GM19043 (cell line): ENCODE results near the gene CAPZA2.

Experiments
- ATAC-seq: cut with Tn5 transposase; IDR thresholded peaks from one replicate; pipeline ENCODE4 v1.9.1; 2021; ENCODE audit warnings: low read depth; ENCODE audit not compliant: unreplicated experiment

CAPZA2 gene

DNA sequence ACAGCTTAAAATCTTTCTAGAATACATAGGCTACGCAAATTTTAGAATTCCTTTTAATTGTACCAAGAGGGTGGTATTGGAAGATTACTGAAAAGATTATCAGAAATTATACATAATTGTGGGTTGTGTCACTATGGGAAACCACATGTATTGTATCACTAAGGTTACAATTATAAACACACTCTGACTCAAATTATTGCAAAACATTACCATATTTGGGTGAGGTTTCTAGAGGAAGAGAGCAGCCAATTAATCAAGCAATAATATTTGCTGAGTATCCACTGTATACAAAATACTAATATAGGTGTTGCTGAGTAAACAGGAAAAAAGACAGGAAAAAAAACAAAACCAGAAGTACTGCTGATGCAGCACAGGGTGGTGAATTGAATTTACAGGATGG, 3.1 kb upstream of the CAPZA2 start:
- ATAC-seq = no peak

DNA sequence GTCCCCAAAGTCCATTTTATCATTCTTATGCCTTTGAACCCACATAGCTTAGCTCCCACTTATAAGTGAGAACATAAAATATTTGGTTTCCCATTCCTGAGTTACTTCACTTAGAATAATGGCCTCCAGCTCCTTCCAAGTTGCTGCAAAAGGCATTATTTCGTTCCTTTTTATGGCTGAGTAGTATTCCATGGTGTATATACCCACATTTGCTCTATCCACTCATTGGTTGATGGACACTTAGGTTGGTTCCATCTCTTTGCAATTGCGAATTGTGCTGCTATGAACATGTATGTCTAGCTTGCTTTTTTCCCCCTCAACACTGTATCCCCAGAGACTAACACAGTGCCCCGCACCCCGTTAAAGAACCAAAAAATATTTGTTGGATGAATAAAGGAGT, 670 bp upstream of the CAPZA2 start:
- no peak for ATAC-seq

DNA sequence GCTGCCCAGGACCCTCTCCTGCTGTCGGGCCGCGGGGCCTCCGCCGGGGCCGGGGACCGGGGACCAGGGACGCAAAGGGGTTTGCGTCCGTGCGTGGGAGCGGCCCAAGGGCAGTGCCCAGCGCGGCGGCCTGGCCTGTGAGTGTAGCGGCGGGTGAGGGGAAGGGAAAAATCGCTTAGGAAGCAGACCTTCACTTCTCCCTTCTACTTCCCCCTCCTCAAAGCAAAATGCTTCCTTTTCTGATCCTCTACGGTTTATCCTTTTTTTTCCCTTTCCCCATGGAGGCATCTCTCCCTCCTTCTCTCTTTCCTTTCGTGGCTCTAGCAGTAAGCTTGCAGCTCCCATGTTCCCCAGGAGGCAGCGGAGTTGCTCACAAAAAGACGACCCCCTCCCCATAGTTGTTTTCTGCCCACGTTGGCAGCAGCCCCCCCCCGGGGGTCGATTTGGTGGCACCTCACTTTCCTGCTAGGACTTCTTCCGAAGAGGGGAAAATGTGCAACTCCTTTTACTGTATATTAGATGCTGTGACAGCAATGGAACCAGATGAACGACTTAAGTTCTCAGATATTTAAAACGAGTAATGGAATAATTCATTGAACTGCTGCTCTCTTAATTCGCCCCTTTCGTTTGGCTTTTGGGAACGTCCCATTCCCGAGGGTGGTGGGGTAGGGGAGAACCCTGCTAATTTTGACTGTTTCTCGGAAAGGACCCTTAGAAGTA, 724 bp downstream of the CAPZA2 start:
- peak; percentile 20 for ATAC-seq

DNA sequence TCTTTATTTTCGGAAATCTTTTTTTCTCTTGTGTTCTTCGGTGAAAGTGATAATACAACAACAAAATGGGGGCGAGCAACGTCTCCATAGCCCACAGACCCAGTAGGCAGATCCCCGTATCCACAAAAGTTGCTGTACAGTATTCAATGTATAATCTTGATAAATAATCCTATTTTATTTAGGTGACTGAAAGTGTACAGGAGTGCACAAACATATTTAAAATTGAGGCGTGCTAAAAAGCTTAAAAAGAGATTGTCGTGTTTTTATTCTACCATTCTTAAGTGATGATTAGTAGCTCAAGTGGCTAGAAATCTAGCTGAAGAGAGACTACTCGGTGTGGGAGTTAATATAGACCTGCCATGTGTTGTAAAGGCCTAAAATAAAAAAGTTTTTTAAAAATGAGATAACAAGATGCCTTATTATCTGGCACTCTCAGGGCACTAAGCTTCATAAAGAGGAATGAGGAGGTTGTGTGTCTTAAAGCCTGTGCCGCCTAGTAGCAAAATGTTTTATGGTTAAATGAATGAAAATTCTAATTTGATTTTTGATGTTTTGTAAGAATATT, 1.6 kb downstream of the CAPZA2 start:
- ATAC-seq = no peak

DNA sequence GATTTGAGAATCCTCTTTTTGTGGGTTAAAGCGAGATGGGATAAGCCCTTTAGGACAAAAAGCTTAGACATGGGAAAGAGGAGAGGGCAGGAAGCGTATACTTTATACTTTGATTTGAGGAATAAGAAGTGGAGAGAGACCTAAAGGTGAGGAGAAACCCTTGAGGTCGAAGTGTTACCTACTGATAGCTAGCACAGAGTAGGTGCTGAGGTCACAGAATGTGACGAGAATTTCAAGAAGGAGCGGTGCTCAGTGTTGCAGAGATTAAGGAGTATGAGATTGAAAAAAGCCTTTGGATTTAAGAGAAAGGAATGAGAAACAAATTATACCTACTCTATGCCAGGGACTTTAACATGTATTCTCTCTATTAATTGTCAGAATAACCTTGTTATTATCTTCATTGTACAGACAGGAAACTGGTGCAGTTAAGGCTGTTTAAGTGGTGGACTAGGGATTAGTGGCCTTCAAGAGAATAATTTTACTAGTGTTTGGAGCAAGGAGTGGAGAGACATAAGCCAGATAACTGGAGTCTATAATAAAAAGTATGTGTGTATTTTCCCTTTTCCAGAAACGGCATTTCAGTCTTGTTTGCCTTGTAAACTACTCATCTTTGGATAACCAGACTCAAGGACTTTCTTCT, 8.8 kb downstream of the CAPZA2 start:
- no peak for ATAC-seq

DNA sequence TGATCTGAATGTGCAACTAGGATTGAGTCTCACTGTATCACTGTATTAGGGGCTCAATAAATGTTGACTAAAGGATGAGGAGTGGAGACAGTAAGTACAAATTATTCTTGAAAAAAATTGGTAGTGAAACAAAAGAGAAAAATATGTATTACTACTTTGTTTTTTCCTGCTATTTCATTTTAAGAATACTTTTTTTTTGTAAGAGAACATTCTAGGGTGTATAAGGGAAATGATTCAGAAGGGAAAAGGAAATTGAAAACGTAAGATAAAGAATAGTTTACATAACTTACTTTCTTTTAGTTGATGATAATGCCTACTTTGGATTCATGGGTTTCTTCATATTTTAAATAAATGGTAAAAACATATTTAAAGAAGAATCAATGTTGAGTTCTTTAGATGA, 9.6 kb downstream of the CAPZA2 start:
- no peak for ATAC-seq

DNA sequence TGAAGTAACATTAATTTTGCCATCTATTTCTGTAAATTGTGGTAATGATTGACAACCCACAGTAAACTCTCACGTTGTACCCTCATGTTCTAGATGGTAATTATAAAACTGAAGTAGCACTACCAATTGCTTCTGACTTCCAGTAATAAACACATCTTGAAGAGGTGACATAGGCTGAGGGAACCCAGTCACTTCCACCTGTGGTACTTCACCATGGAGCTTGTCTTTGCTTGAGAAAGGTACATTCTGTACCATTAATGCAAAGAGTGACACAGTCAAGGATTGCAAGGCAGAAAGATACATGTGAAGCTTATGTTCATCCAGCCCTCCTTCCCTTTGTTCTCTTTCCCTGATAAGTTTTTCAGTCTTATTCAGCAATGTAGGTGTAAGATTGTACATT, 11.2 kb downstream of the CAPZA2 start:
- ATAC-seq = no peak

DNA sequence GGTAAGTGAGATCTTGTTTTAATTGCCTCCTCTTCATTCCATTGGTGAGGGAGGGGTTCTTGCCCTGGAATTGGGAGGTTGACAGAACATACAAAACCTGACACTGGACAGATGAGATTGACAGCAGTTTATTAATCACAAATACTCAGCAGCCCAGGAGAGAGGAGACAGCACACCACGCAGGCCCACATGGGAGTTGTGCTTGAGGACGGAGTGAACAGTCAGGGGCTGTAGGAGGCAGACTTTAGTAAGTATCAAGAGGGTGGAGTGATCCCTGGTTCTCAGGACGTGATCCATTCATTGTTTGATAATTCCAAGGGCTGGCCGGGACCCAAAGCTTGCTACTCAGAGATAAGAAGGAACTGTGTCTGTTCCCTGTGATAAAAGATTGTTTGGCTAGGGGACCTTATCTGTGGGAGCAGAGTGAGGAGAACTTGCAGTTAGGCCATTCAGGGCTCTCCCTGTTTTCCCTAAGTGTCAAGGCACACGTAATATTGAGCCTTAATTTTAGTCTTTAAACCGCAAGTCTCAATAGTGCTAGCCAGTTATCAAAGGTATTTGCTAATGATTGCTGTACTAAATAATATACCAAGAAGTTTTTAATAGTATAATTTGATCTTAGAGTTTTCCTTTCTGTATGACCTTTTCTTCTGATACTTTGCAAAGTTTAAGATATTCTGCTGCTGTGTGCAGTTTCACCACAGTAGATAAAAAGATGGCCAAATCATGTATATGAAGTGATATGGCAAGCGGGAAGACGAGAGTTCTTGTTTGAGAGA, 14.5 kb downstream of the CAPZA2 start:
- no peak for ATAC-seq

DNA sequence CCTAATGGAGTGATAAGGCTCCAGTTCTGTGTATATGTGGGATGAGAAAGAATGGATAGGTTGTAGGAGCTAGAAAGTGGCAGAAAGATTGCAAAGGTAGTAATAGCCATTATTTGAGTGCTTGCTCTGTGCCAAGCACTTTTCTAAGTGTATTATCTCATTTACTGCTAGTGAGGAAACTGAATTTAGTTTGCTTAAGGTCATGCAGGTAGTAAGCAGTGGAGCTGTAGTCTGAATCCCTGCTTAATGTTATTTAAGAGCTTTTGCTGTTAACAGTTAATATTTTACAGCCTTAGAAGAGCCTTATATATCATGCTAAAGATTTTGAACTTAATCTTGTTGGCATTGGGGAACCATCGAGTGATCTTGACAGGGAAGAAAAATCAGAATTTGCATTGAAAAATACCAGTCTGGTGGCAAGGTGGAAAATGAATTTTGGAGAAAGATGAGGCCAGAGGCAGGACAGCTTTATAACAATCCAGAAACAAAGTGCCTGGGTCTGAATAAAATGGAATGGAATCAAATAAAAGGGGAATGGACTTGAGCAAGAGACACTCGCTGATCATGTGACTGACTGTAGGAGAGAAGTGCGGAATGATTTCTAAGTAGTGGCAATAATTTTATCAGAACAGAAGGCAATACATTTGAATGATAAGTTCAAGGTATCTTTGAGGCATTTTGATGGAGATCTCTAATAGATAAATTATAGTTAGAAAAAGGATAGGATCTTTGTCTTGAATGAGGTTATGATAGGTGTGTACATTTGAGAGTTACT, 15.2 kb downstream of the CAPZA2 start:
- no peak for ATAC-seq

DNA sequence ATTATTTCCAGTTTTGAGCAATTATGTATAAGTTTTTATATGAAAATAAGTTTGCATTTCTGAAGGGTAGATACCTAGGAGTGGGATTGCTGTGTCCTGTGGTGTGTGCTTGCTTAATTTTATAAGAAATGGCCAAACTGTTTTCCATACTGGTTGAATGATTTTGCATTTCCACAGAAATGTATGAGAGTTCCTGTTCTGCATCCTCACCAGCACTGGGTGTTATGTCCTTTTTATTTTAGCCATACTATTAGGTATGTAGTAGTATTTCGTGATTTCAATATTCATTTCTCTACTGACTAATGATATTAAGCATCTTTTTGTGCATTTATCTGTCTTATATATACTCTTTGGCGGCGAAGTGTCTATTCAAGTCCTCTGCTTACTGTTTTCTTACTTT, 22.3 kb downstream of the CAPZA2 start:
- no peak for ATAC-seq

DNA sequence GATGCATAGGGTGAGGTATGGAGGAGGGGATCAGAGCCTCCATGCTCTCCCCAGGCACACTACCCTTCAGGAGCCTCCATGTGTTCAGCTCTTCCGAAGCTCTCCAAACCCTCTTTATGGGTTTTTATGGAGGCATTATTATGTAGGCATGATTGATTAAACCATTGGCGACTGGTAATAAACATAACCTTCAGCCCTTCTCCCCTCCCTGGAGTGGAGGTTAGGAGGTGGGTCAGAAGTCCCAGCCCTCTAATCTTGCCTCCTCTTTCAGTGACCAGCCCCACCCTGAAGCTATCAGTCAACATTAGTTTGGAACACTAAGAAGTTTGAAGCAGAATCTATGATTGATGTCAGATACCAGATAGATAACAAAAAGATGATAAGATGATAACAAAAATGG, 23.3 kb downstream of the CAPZA2 start:
- ATAC-seq = no peak

DNA sequence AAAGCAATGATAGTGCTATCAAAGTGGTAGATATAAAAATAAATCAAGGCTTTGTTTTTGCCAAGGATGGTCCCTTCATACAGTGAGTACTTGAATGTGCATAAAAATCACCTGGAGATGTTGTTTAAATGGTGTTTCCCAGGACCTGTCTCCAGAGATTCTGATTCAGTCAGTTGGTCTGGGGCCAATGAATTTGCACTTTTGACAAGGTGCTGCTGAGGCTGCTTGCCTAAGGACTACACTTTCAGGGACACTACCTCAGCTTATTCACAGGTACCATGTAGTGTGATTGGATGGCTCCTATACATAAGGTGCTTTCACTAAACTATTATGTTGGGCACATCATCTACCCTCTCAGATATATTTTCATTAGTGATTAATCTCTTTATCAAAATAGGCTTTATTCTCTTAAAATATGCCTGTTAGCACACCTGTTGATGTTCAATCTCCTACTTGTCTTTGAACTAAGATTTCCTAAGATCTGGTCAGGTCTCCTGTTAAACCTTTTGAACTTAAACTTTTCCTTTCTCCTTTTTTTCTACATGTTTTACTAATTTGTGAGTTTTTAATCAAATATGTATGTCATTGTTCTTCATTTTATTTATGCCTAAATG, 24.3 kb downstream of the CAPZA2 start:
- ATAC-seq = no peak

DNA sequence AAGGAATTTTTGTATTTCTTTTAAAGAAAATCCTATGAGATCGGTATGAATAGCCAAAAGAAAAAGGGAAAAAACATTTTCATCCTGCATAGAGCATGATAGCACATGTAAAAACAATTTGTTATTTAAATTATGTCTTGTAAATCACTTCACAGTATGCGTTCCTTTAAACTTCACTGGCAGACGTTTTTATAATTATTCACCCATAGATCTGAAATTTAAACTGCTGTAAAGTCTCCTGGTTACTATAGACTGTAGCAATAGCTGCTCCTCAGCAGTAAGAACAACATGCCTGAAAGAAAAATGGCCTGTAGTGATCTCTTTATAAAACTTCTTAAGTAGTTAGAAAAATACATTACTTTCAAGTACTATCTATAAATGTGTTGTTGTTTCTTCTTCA, 26.5 kb downstream of the CAPZA2 start:
- no peak for ATAC-seq

DNA sequence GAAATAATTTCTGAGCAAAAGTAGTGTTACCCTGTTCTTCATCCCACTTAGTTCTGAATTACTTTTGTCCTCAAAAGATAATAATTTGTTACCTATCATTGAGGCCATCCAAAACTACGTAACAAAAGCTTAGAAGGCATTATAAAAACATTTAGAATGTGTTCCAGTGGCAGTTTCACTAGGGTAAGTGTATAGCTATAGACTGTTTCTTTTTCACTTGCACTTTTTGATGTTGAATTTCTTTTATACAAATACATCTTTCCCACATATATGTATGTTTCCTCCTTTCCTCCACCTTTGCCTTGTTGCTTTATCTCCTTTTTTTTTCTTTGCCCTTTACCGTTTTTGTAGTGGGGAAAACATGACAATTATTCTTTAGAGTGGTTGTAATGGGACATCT, 33.5 kb downstream of the CAPZA2 start:
- ATAC-seq = no peak

DNA sequence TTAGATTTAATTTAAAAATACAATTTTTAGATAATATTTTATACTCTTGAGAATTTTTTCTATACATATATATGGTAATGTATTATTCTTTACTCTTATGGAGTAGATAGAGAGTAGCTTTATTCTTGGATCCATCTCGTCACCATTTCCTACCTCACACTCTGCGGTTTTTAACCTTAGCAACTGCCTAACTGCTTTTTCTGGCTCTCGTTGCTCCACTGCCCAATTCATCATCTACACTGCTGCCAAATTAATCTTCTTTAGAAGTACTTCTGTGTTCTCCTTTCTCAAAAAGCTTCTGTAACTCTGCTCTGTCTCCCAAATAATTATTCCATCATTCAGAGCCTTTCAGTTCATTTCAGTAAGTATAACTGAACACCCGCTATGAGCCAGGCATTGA, 35.3 kb downstream of the CAPZA2 start:
- ATAC-seq = no peak

DNA sequence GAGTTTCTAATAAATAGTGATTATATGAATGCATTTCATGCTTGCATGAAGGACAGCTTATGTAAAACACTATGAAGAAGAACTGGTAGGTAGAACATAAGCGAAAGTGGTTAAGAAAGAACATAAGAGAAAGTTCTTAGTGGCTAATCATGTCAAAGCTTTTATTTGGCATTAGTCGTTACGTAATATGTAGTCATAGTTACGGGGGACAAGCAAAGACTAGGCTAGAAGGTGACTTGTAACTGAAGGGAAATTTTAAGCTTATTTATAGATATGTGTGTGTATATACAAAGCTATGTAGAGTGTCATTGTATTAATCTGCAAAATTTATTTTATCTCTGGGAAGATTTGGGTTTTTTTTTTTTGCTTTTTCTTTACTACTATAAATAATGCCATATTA, 36.9 kb downstream of the CAPZA2 start:
- no peak for ATAC-seq

DNA sequence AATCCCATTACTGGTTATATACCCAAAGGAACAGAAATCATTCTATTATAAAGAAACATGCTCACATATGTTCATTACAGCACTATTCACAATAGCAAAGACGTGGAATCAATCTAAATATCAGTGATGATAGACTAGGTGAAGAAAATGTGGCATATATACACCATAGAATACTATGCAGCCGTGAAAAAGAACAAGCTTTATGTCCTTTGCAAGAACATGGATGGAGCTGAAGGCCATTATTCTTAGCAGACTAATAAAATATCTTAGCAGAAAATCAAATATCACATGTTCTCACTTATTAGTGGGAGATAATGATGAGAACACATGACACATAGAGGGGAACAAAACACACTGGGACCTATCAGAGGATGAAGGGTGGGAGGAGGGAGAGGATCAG, 38.8 kb downstream of the CAPZA2 start:
- ATAC-seq = no peak

DNA sequence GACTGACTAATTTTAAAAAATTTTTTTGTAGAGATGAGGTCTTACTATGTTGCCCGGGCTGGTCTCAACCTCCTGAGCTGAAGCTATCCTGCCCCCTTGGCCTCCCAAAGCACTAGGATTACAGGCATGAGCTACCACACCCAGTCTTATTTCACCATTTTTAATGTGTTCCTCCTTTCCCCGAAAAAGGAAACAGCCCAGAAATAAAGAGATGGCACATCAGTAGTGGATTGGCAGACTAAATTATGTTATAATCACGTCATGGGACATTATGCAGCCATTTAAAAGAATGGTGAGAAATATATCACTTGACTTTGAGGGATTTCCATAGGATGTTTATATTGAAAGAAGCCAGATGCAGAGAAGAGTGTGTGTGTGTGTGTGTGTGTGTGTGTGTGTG, 40.5 kb downstream of the CAPZA2 start:
- no peak for ATAC-seq

DNA sequence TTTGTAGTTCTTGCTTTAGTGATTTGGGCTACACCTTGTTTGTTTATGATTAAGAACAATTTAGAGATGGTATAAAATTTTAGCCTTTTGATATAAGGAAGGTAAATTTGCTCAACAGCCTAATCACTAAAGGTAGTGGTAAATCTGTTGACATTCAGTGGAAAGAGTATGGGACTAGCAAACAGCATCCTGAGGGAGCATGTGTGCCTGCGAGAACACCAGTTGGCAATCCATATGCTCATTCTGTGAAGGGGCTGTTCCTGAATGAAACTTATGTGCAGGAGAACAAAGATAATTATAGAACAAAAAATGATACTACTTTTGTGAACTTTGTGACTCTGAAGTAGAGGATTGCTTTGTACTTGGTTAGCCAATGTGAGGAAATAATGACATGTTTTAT, 44.0 kb downstream of the CAPZA2 start:
- no peak for ATAC-seq

DNA sequence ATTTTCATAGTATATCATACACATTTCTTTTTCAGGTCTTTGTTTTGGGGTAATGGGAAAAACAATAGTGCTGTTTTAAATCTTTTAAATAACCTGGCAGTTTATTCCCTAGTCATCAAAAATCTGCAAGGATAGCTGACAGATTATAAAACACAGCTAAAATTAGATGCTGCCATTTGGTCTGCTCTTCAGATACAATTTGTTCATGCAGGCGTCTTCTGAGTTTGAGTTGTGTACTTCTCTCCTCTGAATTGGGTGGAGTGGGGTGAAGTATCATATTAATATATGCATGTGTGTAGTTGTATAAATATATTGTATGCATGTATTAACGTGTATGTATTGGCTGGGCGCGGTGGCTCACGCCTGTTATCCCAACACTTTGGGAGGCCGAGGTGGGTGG, 48.0 kb downstream of the CAPZA2 start:
- ATAC-seq = no peak
